GM19438 (cell line): ENCODE results near the gene IQCM.
"Not testable (repeated sequence)": the region's sequence is repeated elsewhere in the genome, so short reads cannot be mapped to it uniquely, and the experiment has no call there.

ENCODE experiments used
- ATAC-seq: cut with Tn5 transposase; IDR thresholded peaks from one replicate; pipeline ENCODE4 v1.9.1; 2021; ENCODE audit warnings: low read depth; ENCODE audit not compliant: unreplicated experiment

The IQCM gene

GRCh38 chr4:149493492-149493891 is 322.2 kb downstream of the IQCM start:
- no peak for ATAC-seq

GRCh38 chr4:149489321-149489720 is 326.3 kb downstream of the IQCM start:
- ATAC-seq, result no peak

GRCh38 chr4:149486861-149487260 is 328.8 kb downstream of the IQCM start:
- ATAC-seq, result no peak

GRCh38 chr4:149468669-149469068 is 347.0 kb downstream of the IQCM start:
- not testable (repeated sequence) for ATAC-seq

- ATAC-seq, result no peak
These were observed 349.2 kb downstream of the IQCM start for GRCh38 chr4:149466446-149466845.

- no peak for ATAC-seq
These were observed 349.7 kb downstream of the IQCM start for GRCh38 chr4:149465955-149466354.

- ATAC-seq, result no peak
These were observed 372.1 kb downstream of the IQCM start for GRCh38 chr4:149443537-149443936.

GRCh38 chr4:149441338-149441737 is 374.3 kb downstream of the IQCM start:
- no peak for ATAC-seq

GRCh38 chr4:149426461-149426860 is 389.2 kb downstream of the IQCM start:
- ATAC-seq, result no peak

- no peak for ATAC-seq
These were observed 406.1 kb downstream of the IQCM start for GRCh38 chr4:149409555-149409962.

GRCh38 chr4:149409146-149409545 is 406.5 kb downstream of the IQCM start:
- ATAC-seq, result no peak

- no peak for ATAC-seq
These were observed 411.5 kb downstream of the IQCM start for GRCh38 chr4:149404143-149404542.

GRCh38 chr4:149403081-149403480 is 412.6 kb downstream of the IQCM start:
- no peak for ATAC-seq

GRCh38 chr4:149398993-149399392 is 416.6 kb downstream of the IQCM start:
- no peak for ATAC-seq

GRCh38 chr4:149370785-149371420 is 444.7 kb downstream of the IQCM start:
- ATAC-seq, result peak; percentile 70

GRCh38 chr4:149370002-149370401 is 445.6 kb downstream of the IQCM start:
- ATAC-seq, result no peak

GRCh38 chr4:149353241-149353640 is 462.4 kb downstream of the IQCM start:
- no peak for ATAC-seq

- no peak for ATAC-seq
These were observed 466.1 kb downstream of the IQCM start for GRCh38 chr4:149349541-149349940.

GRCh38 chr4:149347139-149347538 is 468.5 kb downstream of the IQCM start:
- ATAC-seq, result no peak

GRCh38 chr4:149345424-149345823 is 470.2 kb downstream of the IQCM start:
- ATAC-seq, result no peak

- ATAC-seq, result no peak
These were observed 471.2 kb downstream of the IQCM start for GRCh38 chr4:149344436-149344835.

- no peak for ATAC-seq
These were observed 472.0 kb downstream of the IQCM start for GRCh38 chr4:149343614-149344013.

- not testable (repeated sequence) for ATAC-seq
These were observed 474.5 kb downstream of the IQCM start for GRCh38 chr4:149341117-149341516.
